H9 (cell line): Measurements from ENCODE around the gene UGT1A8. TPM values are rescaled to one million over a fixed set of nuclear protein-coding genes. Genes with fewer than 3 reads are reported as not detected.
"Not testable (repeated sequence)": the region's sequence is repeated elsewhere in the genome, so short reads cannot be mapped to it uniquely, and the experiment has no call there.

Experiments
- DNase-seq: peaks from one replicate; pipeline ENCODE4 v3.0.0-alpha.2; 2017
- H2AFZ ChIP-seq: one replicate; pipeline ENCODE4 v1.6.1; 2013; ENCODE audit warnings: mild to moderate bottlenecking, low read length, control low read depth, moderate library complexity
- H2AK5ac ChIP-seq: 2 replicates; pipeline ENCODE4 v1.6.1; 2013; ENCODE audit warnings: low read length, control low read depth, mixed read lengths; ENCODE audit not compliant: insufficient read length
- H2BK120ac ChIP-seq: one replicate; pipeline ENCODE4 v1.6.1; 2013; ENCODE audit warnings: low read depth, mild to moderate bottlenecking, low read length, control low read depth, inconsistent platforms; ENCODE audit not compliant: poor library complexity, severe bottlenecking
- H2BK12ac ChIP-seq: 2 replicates; pipeline ENCODE4 v1.6.1; 2013; ENCODE audit warnings: low read length, control low read depth, mixed read lengths, low read depth; ENCODE audit not compliant: insufficient read length
- H2BK15ac ChIP-seq: 2 replicates; pipeline ENCODE4 v1.6.1; 2013; ENCODE audit warnings: low read depth, low read length, control low read depth
- H2BK20ac ChIP-seq: one replicate; pipeline ENCODE4 v1.6.1; 2013; ENCODE audit warnings: low read depth, mild to moderate bottlenecking, low read length, control low read depth, inconsistent platforms; ENCODE audit not compliant: poor library complexity, severe bottlenecking
- H2BK5ac ChIP-seq: 2 replicates; pipeline ENCODE4 v1.6.1; 2013; ENCODE audit warnings: low read length, control low read depth, mixed read lengths; ENCODE audit not compliant: insufficient read length
- H3K14ac ChIP-seq: 2 replicates; pipeline ENCODE4 v1.6.1; 2013; ENCODE audit warnings: low read length, control low read depth; ENCODE audit not compliant: insufficient read depth
- H3K18ac ChIP-seq: 2 replicates; pipeline ENCODE4 v1.6.1; 2013; ENCODE audit warnings: low read depth, mild to moderate bottlenecking, mixed read lengths, low read length, control low read depth; ENCODE audit not compliant: insufficient read length
- H3K23ac ChIP-seq: 2 replicates; pipeline ENCODE4 v1.6.1; 2013; ENCODE audit warnings: low read length, control low read depth, mixed read lengths, low read depth; ENCODE audit not compliant: insufficient read length
- H3K23me2 ChIP-seq: 2 replicates; pipeline ENCODE4 v1.6.1; 2013; ENCODE audit warnings: low read depth, mild to moderate bottlenecking, mixed read lengths, low read length, control low read depth; ENCODE audit not compliant: insufficient read length, poor library complexity, severe bottlenecking
- H3K27ac ChIP-seq: 2 replicates; pipeline ENCODE4 v1.5.1; 2013; ENCODE audit warnings: low read length, control low read depth, mixed read lengths, low read depth; ENCODE audit not compliant: insufficient read length
- H3K27me3 ChIP-seq: 2 replicates; pipeline ENCODE4 v1.6.1; 2013; ENCODE audit warnings: low read length, control low read depth, inconsistent platforms; ENCODE audit not compliant: insufficient read depth
- H3K4ac ChIP-seq: 2 replicates; pipeline ENCODE4 v1.6.1; 2013; ENCODE audit warnings: low read depth, mild to moderate bottlenecking, control low read depth, inconsistent platforms, low read length, moderate library complexity
- H3K4me1 ChIP-seq: 2 replicates; pipeline ENCODE4 v1.6.1; 2013; ENCODE audit warnings: low read length, control low read depth, inconsistent platforms; ENCODE audit not compliant: insufficient read depth
- H3K4me2 ChIP-seq: 2 replicates; pipeline ENCODE4 v1.6.1; 2013; ENCODE audit warnings: low read length, control low read depth, mixed read lengths; ENCODE audit not compliant: insufficient read length, insufficient read depth
- H3K56ac ChIP-seq: 2 replicates; pipeline ENCODE4 v1.6.1; 2013; ENCODE audit warnings: low read depth, mild to moderate bottlenecking, mixed read lengths, low read length, control low read depth; ENCODE audit not compliant: insufficient read length
- H3K79me1 ChIP-seq: 2 replicates; pipeline ENCODE4 v1.6.1; 2013; ENCODE audit warnings: low read depth, mild to moderate bottlenecking, moderate library complexity, low read length, control low read depth, inconsistent platforms; ENCODE audit not compliant: insufficient read depth, poor library complexity, severe bottlenecking
- H3K79me2 ChIP-seq: 2 replicates; pipeline ENCODE4 v1.6.1; 2013; ENCODE audit warnings: low read length, control low read depth, inconsistent platforms; ENCODE audit not compliant: insufficient read depth
- H3K9ac ChIP-seq: 2 replicates; pipeline ENCODE4 v1.6.1; 2013; ENCODE audit warnings: low read length, control low read depth, mixed read lengths; ENCODE audit not compliant: insufficient read length; ENCODE audit errors: extremely low read depth
- H3K9me3 ChIP-seq: one replicate; pipeline ENCODE4 v1.6.1; 2013; ENCODE audit warnings: low read depth, low read length, inconsistent platforms; ENCODE audit not compliant: control insufficient read depth
- H3T11ph ChIP-seq: one replicate; pipeline ENCODE4 v1.6.1; 2013; ENCODE audit warnings: mild to moderate bottlenecking, low read length, control low read depth, inconsistent platforms
- H4K20me1 ChIP-seq: one replicate; pipeline ENCODE4 v1.6.1; 2013; ENCODE audit not compliant: control insufficient read depth, insufficient read length, insufficient read depth
- H4K5ac ChIP-seq: 2 replicates; pipeline ENCODE4 v1.6.1; 2013; ENCODE audit warnings: low read depth, mild to moderate bottlenecking, mixed read lengths, low read length, control low read depth; ENCODE audit not compliant: insufficient read length
- H4K8ac ChIP-seq: replicated peaks from 2 replicates; pipeline ENCODE4 v1.6.1; 2013; ENCODE audit warnings: low read length, control low read depth, mixed read lengths, low read depth; ENCODE audit not compliant: insufficient read length
- H4K91ac ChIP-seq: 2 replicates; pipeline ENCODE4 v1.6.1; 2013; ENCODE audit warnings: low read depth, mild to moderate bottlenecking, moderate library complexity, mixed read lengths, low read length, control low read depth; ENCODE audit not compliant: insufficient read length
- H3K27ac Mint-ChIP-seq, 3 experiments: 2 replicates in 2 of 3; 3 replicates in 1 of 3; pipeline ENCODE4 v1.8.0; 2020 to 2021; ENCODE audit warnings: mixed read lengths in 3 of 3, mild to moderate bottlenecking in 1 of 3, moderate library complexity in 1 of 3
- H3K27me3 Mint-ChIP-seq: 2 replicates; pipeline ENCODE4 v1.8.0; 2021; ENCODE audit warnings: low read depth, mild to moderate bottlenecking, moderate library complexity, mixed read lengths
- H3K36me3 Mint-ChIP-seq, 3 experiments: 2 replicates in 2 of 3; 3 replicates in 1 of 3; pipeline ENCODE4 v1.8.0; 2020 to 2021; ENCODE audit warnings: low read depth in 3 of 3, mixed read lengths in 3 of 3; ENCODE audit not compliant: insufficient read depth in 1 of 3
- H3K4me1 Mint-ChIP-seq, 2 experiments: 2 replicates each; pipeline ENCODE4 v1.8.0; 2020; ENCODE audit warnings: mixed read lengths in 2 of 2
- H3K4me3 Mint-ChIP-seq, 2 experiments: 2 replicates in 1 of 2; 3 replicates in 1 of 2; pipeline ENCODE4 v1.8.0; 2020 to 2021; ENCODE audit warnings: mild to moderate bottlenecking in 2 of 2, mixed read lengths in 2 of 2, moderate library complexity in 1 of 2
- H3K9me3 Mint-ChIP-seq, 2 experiments: 2 replicates in 1 of 2; 3 replicates in 1 of 2; pipeline ENCODE4 v1.8.0; 2020; ENCODE audit warnings: mild to moderate bottlenecking in 2 of 2, mixed read lengths in 2 of 2, moderate library complexity in 1 of 2
- CTCF ChIP-seq: fragments of 200-600 bp; sonication (generic); conservative IDR thresholded peaks from 3 replicates; pipeline ENCODE4 v1.8.0; 2021; ENCODE audit warnings: antibody characterized with exemption, mild to moderate bottlenecking
- WGBS: extraction: QIAGEN DNeasy Blood & Tissue Kit; methylation state at CpG from one replicate; pipeline ENCODE4 v1.1.7; 2013; ENCODE audit warnings: missing lambda C conversion rate, low lambda C conversion rate, mixed read lengths; ENCODE audit not compliant: insufficient read length; ENCODE audit errors: extremely low coverage; 5-methylcytosine and 5-hydroxymethylcytosine counted together
- total RNA-seq: library from RNA; stranded (reverse); gene quantifications from 2 replicates; pipeline ENCODE4 v1.2.1, GENCODE V29; 2021

Gene UGT1A8
- total RNA-seq, 1 experiment from 2014 or later, result not detected

GRCh38 chr2:233588400-233588799, 29.0 kb upstream of the UGT1A8 start:
- Histone ChIP-seq H3K27me3 (no peaks in the 10 kb centered on the region), H4K91ac (no peak overlapping the region), H2BK20ac (no peak overlapping the region), H3K79me2 (no peaks in the 10 kb centered on the region), H3K9ac (no peak overlapping the region), H3K56ac (no peak overlapping the region), H3K23me2 (no peaks in the 10 kb centered on the region), H2AK5ac (no peak overlapping the region), H3K9me3 (no peaks in the 10 kb centered on the region), H2BK12ac (no peak overlapping the region), H3K79me1 (no peaks in the 10 kb centered on the region), H3K4me1 (no peaks in the 10 kb centered on the region), H3K14ac (no peak overlapping the region), H3K4ac (no peak overlapping the region), H4K8ac (no peak overlapping the region), H4K5ac (no peak overlapping the region), H3T11ph (no peak overlapping the region), H2BK15ac (no peak overlapping the region), H3K18ac (no peak overlapping the region), H3K23ac (no peak overlapping the region), H3K27ac (no peak overlapping the region), H2BK120ac (no peak overlapping the region), H4K20me1 (no peaks in the 10 kb centered on the region), H3K4me2 (no peak overlapping the region), H2BK5ac (no peak overlapping the region), H2AFZ (no peak overlapping the region)
- Mint-ChIP-seq H3K27me3 (peaks cover 2% of the 10 kb centered on the region; the same call in 1 of the 2 replicates), H3K36me3 (peaks cover 0 to 11% (median 2%) of the 10 kb centered on the region in 3 experiments; a peak in 4 of 7 replicates), H3K27ac (no peak overlapping the region), H3K9me3 (peaks cover 4 to 8% of the 10 kb centered on the region in 2 experiments; a peak in 3 of 5 replicates), H3K4me1 (peaks cover 4 to 10% of the 10 kb centered on the region in 2 experiments), H3K4me3 (no peak overlapping the region)
- TF ChIP-seq CTCF, result no peak
- WGBS, result no CpG with 5 or more reads among the region's 2 CpGs
- DNase-seq, result no peak

GRCh38 chr2:233592706-233593105, 24.7 kb upstream of the UGT1A8 start:
- not testable (repeated sequence) for H3K23ac ChIP-seq, H3K4me1 ChIP-seq, H3K4me1 Mint-ChIP-seq, H3K79me1 ChIP-seq, H3K79me2 ChIP-seq, H3K9ac ChIP-seq, H3K27ac ChIP-seq, H3T11ph ChIP-seq, H2AK5ac ChIP-seq, H3K36me3 Mint-ChIP-seq, H3K56ac ChIP-seq, H4K8ac ChIP-seq, H2BK120ac ChIP-seq, H2BK5ac ChIP-seq, H2AFZ ChIP-seq, H3K9me3 ChIP-seq, H3K4ac ChIP-seq, DNase-seq, H3K27me3 Mint-ChIP-seq, H3K14ac ChIP-seq, H3K18ac ChIP-seq, H4K20me1 ChIP-seq, H2BK15ac ChIP-seq, H4K91ac ChIP-seq, H3K27me3 ChIP-seq, H4K5ac ChIP-seq, H2BK20ac ChIP-seq, H3K27ac Mint-ChIP-seq, H2BK12ac ChIP-seq, H3K4me3 Mint-ChIP-seq, H3K23me2 ChIP-seq, H3K4me2 ChIP-seq
- WGBS, result no CpG with 5 or more reads among the region's 1 CpG
- peaks cover 5 to 15% of the 10 kb centered on the region in 2 experiments; a peak in 4 of 5 replicates for H3K9me3 Mint-ChIP-seq
